H1 (cell line): Measurements from ENCODE around the gene ESYT2. TPM values are rescaled to one million over a fixed set of nuclear protein-coding genes. Genes with fewer than 3 reads are reported as not detected.

Experiments
- CTCF ChIA-PET: fragments of 300-600 bp; sonication (Branson Sonifier 250); formaldehyde crosslinking; loops from one replicate; lab custom pipeline; 2021; ENCODE audit not compliant: partially characterized antibody; lab: Charles Lee
- POLR2A ChIA-PET: fragments of 300-600 bp; sonication (Branson Sonifier 250); formaldehyde crosslinking; loops from one replicate; lab custom pipeline; 2021; ENCODE audit warnings: inconsistent platforms; ENCODE audit not compliant: partially characterized antibody; lab: Charles Lee
- DNase-seq, 2 experiments: peaks; one replicate each; pipeline versions ENCODE4 v3.0.0 to v3.0.0-alpha.2; 2010 to 2022; ENCODE audit warnings: low spot score in 2 of 2, low read depth in 1 of 2, mixed read lengths in 1 of 2
- FAIRE-seq: peaks from 2 replicates; lab custom pipeline; 2011; peaks lifted over from hg19 to GRCh38; lab: Jason Lieb, UNC
- H2AFZ ChIP-seq: 2 replicates; pipeline ENCODE4 v1.8.1; 2012; ENCODE audit warnings: low read length, inconsistent platforms
- H2AK5ac ChIP-seq: 2 replicates; pipeline ENCODE4 v1.6.1; 2013; ENCODE audit warnings: low read depth, low read length
- H2BK120ac ChIP-seq: replicated peaks from 2 replicates; pipeline ENCODE3; 2013; ENCODE audit warnings: low read depth, low read length, inconsistent platforms
- H2BK12ac ChIP-seq: 2 replicates; pipeline ENCODE4 v1.6.1; 2013; ENCODE audit warnings: low read depth, low read length
- H2BK15ac ChIP-seq: 2 replicates; pipeline ENCODE4 v1.6.1; 2013; ENCODE audit warnings: low read length
- H2BK20ac ChIP-seq: 2 replicates; pipeline ENCODE4 v1.6.1; 2013; ENCODE audit warnings: low read length
- H2BK5ac ChIP-seq: 2 replicates; pipeline ENCODE4 v1.6.1; 2013; ENCODE audit warnings: low read depth, low read length
- H3K14ac ChIP-seq: 2 replicates; pipeline ENCODE4 v1.6.1; 2013; ENCODE audit warnings: inconsistent platforms; ENCODE audit not compliant: insufficient read length
- H3K18ac ChIP-seq: 2 replicates; pipeline ENCODE4 v1.6.1; 2013; ENCODE audit warnings: low read length; ENCODE audit errors: extremely low read depth
- H3K23ac ChIP-seq: 2 replicates; pipeline ENCODE4 v1.6.1; 2013; ENCODE audit warnings: inconsistent platforms; ENCODE audit not compliant: insufficient read length
- H3K23me2 ChIP-seq: 2 replicates; pipeline ENCODE4 v1.6.1; 2013; ENCODE audit warnings: low read depth, low read length
- H3K27ac ChIP-seq: 2 replicates; pipeline ENCODE4 v1.6.1; 2011; ENCODE audit warnings: low read depth, low read length, inconsistent platforms
- H3K27me3 ChIP-seq, 4 experiments: replicated peaks in 1 of 4; 1 replicate in 1 of 4; 2 replicates in 3 of 4; pipeline versions ENCODE4 v1.6.1 to v1.8.1; 2011 to 2013; ENCODE audit warnings: low read length in 3 of 4, mild to moderate bottlenecking in 3 of 4, inconsistent platforms in 2 of 4, mixed read lengths in 2 of 4, moderate library complexity in 1 of 4; ENCODE audit not compliant: control insufficient read depth in 3 of 4, insufficient read depth in 3 of 4; ENCODE audit errors: extremely low read depth in 1 of 4
- H3K36me3 ChIP-seq, 4 experiments: 2 replicates each; pipeline versions ENCODE4 v1.6.1 to v1.8.1; 2011 to 2013; ENCODE audit warnings: mild to moderate bottlenecking in 4 of 4, low read length in 3 of 4, moderate library complexity in 2 of 4, control low read depth in 1 of 4, inconsistent platforms in 1 of 4; ENCODE audit not compliant: insufficient read depth in 4 of 4, control insufficient read depth in 2 of 4
- H3K4ac ChIP-seq: replicated peaks from 2 replicates; pipeline ENCODE3; 2013; ENCODE audit warnings: low read length, low read depth, mixed read lengths, inconsistent platforms; ENCODE audit not compliant: insufficient read length
- H3K4me1 ChIP-seq, 4 experiments: replicated peaks in 1 of 4; 1 replicate in 1 of 4; 2 replicates in 3 of 4; pipeline versions ENCODE4 v1.6.1 to v1.8.1; 2011 to 2013; ENCODE audit warnings: low read length in 3 of 4, inconsistent platforms in 2 of 4, mixed read lengths in 1 of 4; ENCODE audit not compliant: insufficient read depth in 4 of 4, control insufficient read depth in 3 of 4
- H3K4me2 ChIP-seq, 2 experiments: 2 replicates each; pipeline versions ENCODE4 v1.6.1 to v1.8.1; 2011 to 2013; ENCODE audit warnings: low read depth in 2 of 2, low read length in 2 of 2, control low read depth in 1 of 2, inconsistent platforms in 1 of 2, mild to moderate bottlenecking in 1 of 2; ENCODE audit not compliant: insufficient read depth in 1 of 2
- H3K4me3 ChIP-seq, 4 experiments: fragments of 200-600, 300-600 bp in 1 of 4; sonication (generic), shearing (Covaris generic), sonication (Bioruptor Twin) in 1 of 4; 2 replicates each; pipeline versions ENCODE4 v1.5.1 to v1.8.1; 2011 to 2016; ENCODE audit warnings: low read length in 4 of 4, low read depth in 3 of 4, control low read depth in 2 of 4, inconsistent platforms in 2 of 4, mild to moderate bottlenecking in 2 of 4, mixed read lengths in 1 of 4, moderate library complexity in 1 of 4; ENCODE audit not compliant: insufficient read depth in 2 of 4; ENCODE audit errors: extremely low read depth in 1 of 4
- H3K56ac ChIP-seq: replicated peaks from 2 replicates; pipeline ENCODE3; 2013; ENCODE audit warnings: low read depth, mild to moderate bottlenecking, mixed read lengths, low read length, inconsistent platforms; ENCODE audit not compliant: insufficient read length
- H3K79me1 ChIP-seq: 2 replicates; pipeline ENCODE4 v1.6.1; 2013; ENCODE audit warnings: low read depth, low read length, control low read depth
- H3K79me2 ChIP-seq, 2 experiments: 2 replicates each; pipeline versions ENCODE4 v1.6.1 to v1.8.1; 2012 to 2013; ENCODE audit warnings: low read length in 2 of 2, mild to moderate bottlenecking in 2 of 2, inconsistent platforms in 1 of 2; ENCODE audit not compliant: insufficient read depth in 2 of 2, control insufficient read depth in 1 of 2
- H3K9ac ChIP-seq, 4 experiments: replicated peaks in 1 of 4; 1 replicate in 1 of 4; 2 replicates in 3 of 4; pipeline versions ENCODE4 v1.6.1 to v1.8.1; 2011 to 2013; ENCODE audit warnings: low read depth in 3 of 4, low read length in 3 of 4, control low read depth in 2 of 4, mild to moderate bottlenecking in 2 of 4, moderate library complexity in 2 of 4, inconsistent platforms in 1 of 4; ENCODE audit errors: extremely low read depth in 1 of 4
- H3K9me3 ChIP-seq, 2 experiments: 2 replicates each; pipeline versions ENCODE4 v1.6.1 to v1.8.1; 2012 to 2013; ENCODE audit warnings: mild to moderate bottlenecking in 2 of 2, moderate library complexity in 2 of 2, control low read depth in 1 of 2, inconsistent platforms in 1 of 2, low read depth in 1 of 2, low read length in 1 of 2, mixed read lengths in 1 of 2; ENCODE audit not compliant: insufficient read depth in 2 of 2
- H4K20me1 ChIP-seq, 2 experiments: replicated peaks in 1 of 2; 2 replicates each; pipeline versions ENCODE3 to v1.8.1; 2011 to 2013; ENCODE audit warnings: inconsistent platforms in 2 of 2, low read length in 2 of 2, mild to moderate bottlenecking in 1 of 2; ENCODE audit not compliant: insufficient read depth in 2 of 2, control insufficient read depth in 1 of 2
- H4K5ac ChIP-seq: 2 replicates; pipeline ENCODE4 v1.6.1; 2013; ENCODE audit warnings: low read length, low read depth, mixed read lengths, inconsistent platforms; ENCODE audit not compliant: insufficient read length
- H4K8ac ChIP-seq: 2 replicates; pipeline ENCODE4 v1.8.0; 2013; ENCODE audit warnings: mild to moderate bottlenecking, moderate library complexity, low read length, inconsistent platforms; ENCODE audit not compliant: insufficient read depth; ENCODE audit errors: extremely low read depth
- H4K91ac ChIP-seq: replicated peaks from 2 replicates; pipeline ENCODE3; 2013; ENCODE audit warnings: low read length, mixed read lengths, inconsistent platforms; ENCODE audit not compliant: insufficient read length
- BCL11A ChIP-seq, 2 experiments: IDR thresholded peaks; one replicate each; pipeline ENCODE4 v1.6.1; 2011; ENCODE audit warnings: low read depth in 2 of 2, low read length in 2 of 2, mild to moderate bottlenecking in 2 of 2
- CTCF ChIP-seq, 3 experiments: IDR thresholded peaks; 1 replicate in 2 of 3; 2 replicates in 1 of 3; pipeline versions ENCODE4 v1.5.1 to v1.6.1; 2011; ENCODE audit warnings: low read length in 3 of 3, mild to moderate bottlenecking in 3 of 3, inconsistent platforms in 2 of 3, low read depth in 1 of 3, moderate library complexity in 1 of 3; ENCODE audit not compliant: insufficient read depth in 1 of 3; ENCODE audit errors: control extremely low read depth in 1 of 3
- MAX ChIP-seq: IDR thresholded peaks from 2 replicates; pipeline ENCODE4 v1.6.1; 2012; ENCODE audit warnings: inconsistent platforms
- NANOG ChIP-seq: IDR thresholded peaks from 2 replicates; pipeline ENCODE4 v1.6.1; 2011; ENCODE audit warnings: low read length, low read depth, mild to moderate bottlenecking, inconsistent platforms; ENCODE audit not compliant: insufficient read depth, poor library complexity, severe bottlenecking
- SRF ChIP-seq: IDR thresholded peaks from 2 replicates; pipeline ENCODE4 v1.6.1; 2011; ENCODE audit warnings: mild to moderate bottlenecking, low read depth, low read length, moderate library complexity
- TEAD4 ChIP-seq: IDR thresholded peaks from 2 replicates; pipeline ENCODE4 v1.6.1; 2012; ENCODE audit warnings: low read depth, low read length, inconsistent platforms, mixed read lengths
- WGBS, 2 experiments: shearing (Covaris generic) in 1 of 2; methylation state at CpG; one replicate each; pipeline versions ENCODE4 v1.1.6 to v1.1.7; 2013 to 2015; ENCODE audit warnings: low lambda C conversion rate in 2 of 2, mixed read lengths in 2 of 2, inconsistent platforms in 1 of 2, low coverage in 1 of 2, missing lambda C conversion rate in 1 of 2; ENCODE audit not compliant: insufficient replicate concordance in 2 of 2, insufficient coverage in 1 of 2, insufficient read length in 1 of 2; ENCODE audit errors: extremely low coverage in 1 of 2, missing lambda C conversion rate in 1 of 2; 5-methylcytosine and 5-hydroxymethylcytosine counted together
- polyA plus RNA-seq, 7 experiments: library from polyadenylated mRNA; depleted of rRNA in 3 of 7; stranded (reverse) in 5 of 7; unstranded in 2 of 7; fragments of >200 nt in 5 of 7; fragments of 200-250 nt in 2 of 7; gene quantifications; 1 replicate in 5 of 7; 2 replicates in 1 of 7; 4 replicates in 1 of 7; pipeline versions ENCODE4 v1.2.1 to v1.2.3, GENCODE V29; 2011 to 2013; ENCODE audit warnings: missing spikeins in 2 of 7, mixed read lengths in 2 of 7
- total RNA-seq: library from RNA; stranded (reverse); fragmentation: NEBNext Ultra II Directional; extraction: Animal tissue kit (Norgen Biotek cat#: 25700); gene quantifications from 2 replicates; pipeline ENCODE4 v1.2.1, GENCODE V29; 2021
- TF ChIP-seq, protein P1 (sequence below): IDR thresholded peaks from 2 replicates; pipeline ENCODE4 v1.6.1; 2012; ENCODE audit warnings: low read length, inconsistent platforms

ESYT2 gene
- total and polyA plus RNA-seq, 2 of the 8 experiments (the other 6 are each of a cell fraction or from before 2014, with no cell fraction given), result 27.0 to 37.5 TPM

- H4K91ac ChIP-seq, result no peak overlapping the region
- H3K79me1 ChIP-seq, result peaks cover 13% of the 10 kb centered on the region; the same call in 1 of the 2 replicates
- no peaks in the 10 kb centered on the region; a peak in 1 of 7 replicates for H3K27me3 ChIP-seq
- peak overlapping the region; percentile 41; the same call in 1 of the 2 replicates for H2BK12ac ChIP-seq
- TF ChIP-seq NANOG, result no peak
- 0 out of 2 replicates have a peak, but pooled peaks have one; percentile 22 for TF ChIP-seq TEAD4
- TF ChIP-seq, protein P1, sequence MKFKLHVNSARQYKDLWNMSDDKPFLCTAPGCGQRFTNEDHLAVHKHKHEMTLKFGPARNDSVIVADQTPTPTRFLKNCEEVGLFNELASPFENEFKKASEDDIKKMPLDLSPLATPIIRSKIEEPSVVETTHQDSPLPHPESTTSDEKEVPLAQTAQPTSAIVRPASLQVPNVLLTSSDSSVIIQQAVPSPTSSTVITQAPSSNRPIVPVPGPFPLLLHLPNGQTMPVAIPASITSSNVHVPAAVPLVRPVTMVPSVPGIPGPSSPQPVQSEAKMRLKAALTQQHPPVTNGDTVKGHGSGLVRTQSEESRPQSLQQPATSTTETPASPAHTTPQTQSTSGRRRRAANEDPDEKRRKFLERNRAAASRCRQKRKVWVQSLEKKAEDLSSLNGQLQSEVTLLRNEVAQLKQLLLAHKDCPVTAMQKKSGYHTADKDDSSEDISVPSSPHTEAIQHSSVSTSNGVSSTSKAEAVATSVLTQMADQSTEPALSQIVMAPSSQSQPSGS, result no peak
- TF ChIP-seq CTCF (IDR thresholded peaks at IDR 0.05; ENCODE audit: control extremely low read depth in 1 of 3, insufficient read depth in 1 of 3, low read depth in 1 of 3, low read length in 3 of 3), result no peak
- TF ChIP-seq BCL11A (IDR thresholded peaks at IDR 0.05; ENCODE audit: low read depth in 2 of 2, low read length in 2 of 2), result no peak
- no peak for TF ChIP-seq SRF
- no peak for TF ChIP-seq MAX
- H3K36me3 ChIP-seq, result no peaks in the 10 kb centered on the region
- peaks cover 3 to 7% of the 10 kb centered on the region in 2 experiments for H4K20me1 ChIP-seq
- H2BK5ac ChIP-seq, result peak overlapping the region; percentile 26; the same call in 1 of the 2 replicates
- no peak overlapping the region; the same call in 1 of the 2 replicates for H2BK15ac ChIP-seq
- peaks cover 3 to 91% of the 10 kb centered on the region in 2 experiments; a peak in 3 of 4 replicates for H3K79me2 ChIP-seq
- no peak overlapping the region for H2AK5ac ChIP-seq
- no peak overlapping the region for H4K5ac ChIP-seq
- H3K18ac ChIP-seq, result no peak overlapping the region
- H2AFZ ChIP-seq, result no peak overlapping the region
- H3K23ac ChIP-seq, result no peak overlapping the region
- H3K4me3 ChIP-seq, result no peak overlapping the region
- no peaks in the 10 kb centered on the region for H3K23me2 ChIP-seq
- no peak overlapping the region for H3K56ac ChIP-seq
- no peak overlapping the region for H3K14ac ChIP-seq
- no peaks in the 10 kb centered on the region for H3K9me3 ChIP-seq
- H3K4me2 ChIP-seq, result peak overlapping the region in 1 of 2 experiments; percentile 50; a peak in 1 of 4 replicates
- no peak overlapping the region for H2BK20ac ChIP-seq
- no peak overlapping the region for H3K4ac ChIP-seq
- H2BK120ac ChIP-seq, result no peak overlapping the region
- no peak for FAIRE-seq
- H3K9ac ChIP-seq, result no peak overlapping the region
- ChIA-PET CTCF (interaction anchor here (0.9 to 1.9 kb wide), 7 partner anchors 8 to 161 kb away, joined by 3 to 6 read pairs (median 4); no protein-coding TSS in a partner anchor), POLR2A (interaction anchor here (1.1 to 2.0 kb wide), 4 partner anchors 8 to 43 kb away, joined by 5 to 8 read pairs (median 6); partner anchors contain the start of gene ESYT2)
- peaks cover 17 to 27% (median 21%) of the 10 kb centered on the region in 4 experiments for H3K4me1 ChIP-seq
- DNase-seq, result peak in 1 of 2 experiments; percentile 41
- 76% methylated on average over 3 of the region's 3 CpGs; no CpG with 5 or more reads in 1 of the 2 experiments for WGBS, 2 experiments
- no peak overlapping the region for H3K27ac ChIP-seq
- H4K8ac ChIP-seq, result no peak overlapping the region
Measured at GRCh38 chr7:158816271-158816670, 13.0 kb downstream of the ESYT2 start.
